G401 (cell line): Measurements from ENCODE around the gene F13A1. TPM values are rescaled to one million over a fixed set of nuclear protein-coding genes. Genes with fewer than 3 reads are reported as not detected.
A peak's percentile ranks its signal among the peaks of the same experiment; 100 is the strongest.

ENCODE experiments used
- DNase-seq: peaks from one replicate; pipeline ENCODE4 v3.0.0-alpha.2; 2015; ENCODE audit warnings: low spot score
- in situ Hi-C: cut with HindIII; loops from 2 replicates; pipeline ENCODE4 v1.10.0; 2016; ENCODE audit warnings: low sequenced_read_pairs, mixed read lengths
- total RNA-seq: library from RNA; depleted of rRNA; stranded (reverse); fragments of >200 nt; shearing (Covaris generic); gene quantifications from 2 replicates; pipeline ENCODE4 v1.2.3, GENCODE V29; 2014; rRNA removed

Gene F13A1
- not detected in 2 replicates for total RNA-seq

DNA sequence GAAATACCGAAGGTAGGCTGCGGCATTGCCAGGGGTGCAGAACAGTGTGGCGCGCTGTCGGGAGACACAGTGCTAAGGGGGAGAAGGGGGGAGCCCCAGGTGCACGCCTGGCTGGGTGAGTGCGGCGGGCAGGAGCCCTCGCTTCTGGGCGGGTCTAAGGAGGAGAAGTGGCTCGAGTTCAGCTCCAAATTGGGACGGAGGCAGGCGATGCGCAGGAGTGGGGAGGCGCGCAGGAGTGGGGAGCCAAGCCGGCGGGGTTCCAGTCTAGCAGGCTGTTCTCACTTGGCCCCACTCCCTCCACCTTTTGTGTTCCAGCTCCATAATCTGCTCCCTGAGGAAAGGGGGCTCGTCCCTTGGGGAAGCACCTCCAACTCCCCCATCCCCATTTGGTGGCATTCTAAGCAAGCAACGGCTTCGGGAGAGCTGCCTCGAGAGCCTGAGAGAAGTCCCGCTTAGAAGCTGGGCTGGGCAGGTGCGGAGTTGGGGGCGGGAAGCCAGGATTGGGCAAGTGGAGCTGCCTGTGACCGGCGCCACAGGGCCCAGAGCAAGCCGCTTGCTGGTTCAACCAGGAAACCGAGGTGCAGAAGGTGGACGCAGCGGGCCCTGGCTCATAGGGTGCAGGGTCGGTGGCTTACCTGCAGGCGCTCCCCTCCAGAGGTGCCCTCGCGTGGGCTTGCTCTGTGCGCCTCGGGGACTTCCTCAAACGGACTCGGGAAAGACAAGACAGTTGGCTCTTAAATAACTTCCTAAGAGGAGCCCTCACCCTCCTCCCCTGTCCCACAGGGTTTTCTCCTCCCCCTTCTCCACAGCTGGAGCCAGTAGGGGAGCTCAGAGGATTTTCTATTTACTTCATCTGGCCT lies at the start of gene F13A1:
F13A1 (minus strand) TSS at position 711 of the 860 bp plus-strand sequence. CDS start 1,998 bp downstream, outside the sequence.
- in situ Hi-C loops = no loop called here
- DNase-seq = no peak

- in situ Hi-C loops = no loop called here
- no peak for DNase-seq
Measured at GRCh38 chr6:6368684-6369052, 48.2 kb upstream of the F13A1 start.

DNA sequence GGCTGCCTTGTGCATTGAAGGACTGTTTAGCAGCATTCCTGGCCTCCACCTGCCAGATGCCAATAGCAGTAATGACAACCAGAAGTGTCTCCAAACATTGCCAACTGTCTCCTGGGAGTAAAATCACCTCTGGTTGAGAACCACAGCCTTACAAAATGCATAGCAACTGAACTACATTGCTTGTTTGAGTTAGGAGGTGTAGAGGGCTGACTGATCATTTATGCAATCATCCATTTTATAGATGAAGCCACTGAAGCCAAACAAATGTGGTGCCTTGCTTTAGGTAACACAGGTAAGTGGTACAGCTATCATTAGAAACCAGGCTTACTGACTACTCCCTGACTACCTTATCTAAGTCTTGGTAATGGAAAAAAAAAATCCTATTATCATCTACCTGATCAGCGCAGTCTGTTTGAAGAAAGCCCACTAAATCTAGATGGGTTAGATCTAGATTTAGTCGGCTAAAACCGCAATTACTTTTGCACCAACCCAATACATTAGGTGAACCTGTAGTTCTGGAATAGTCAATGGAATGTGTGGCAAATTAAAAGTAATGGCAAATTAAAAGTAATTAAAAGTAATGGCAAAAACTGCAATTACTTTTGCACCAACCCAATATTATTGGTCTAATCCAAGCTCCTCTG lies 47.7 kb upstream of the F13A1 start:
- no peak for DNase-seq
- in situ Hi-C loops = no loop called here

DNA sequence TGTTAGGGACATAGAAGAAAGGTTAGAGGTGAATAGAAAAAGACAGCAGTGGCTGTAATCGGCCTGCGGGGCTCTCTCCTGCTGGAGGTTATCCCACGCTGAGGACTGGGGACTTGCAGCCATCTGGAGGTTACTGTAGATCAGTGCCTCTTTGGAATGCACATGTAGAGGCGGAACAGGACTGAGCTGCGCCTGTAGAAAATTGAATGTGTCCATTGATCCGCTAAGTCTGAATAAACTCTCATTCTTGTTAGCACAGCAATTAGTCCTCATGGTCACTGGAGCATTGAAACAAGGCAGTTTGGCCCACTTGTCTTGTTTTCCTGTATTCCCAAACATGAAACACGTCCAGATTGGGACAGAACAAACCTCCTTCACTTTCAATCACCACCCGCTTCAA lies 46.3 kb upstream of the F13A1 start:
- peak; percentile 3 for DNase-seq
- in situ Hi-C loops = no loop called here

- DNase-seq = no peak
- in situ Hi-C loops = no loop called here
Measured at GRCh38 chr6:6365242-6365641, 44.8 kb upstream of the F13A1 start.

DNA sequence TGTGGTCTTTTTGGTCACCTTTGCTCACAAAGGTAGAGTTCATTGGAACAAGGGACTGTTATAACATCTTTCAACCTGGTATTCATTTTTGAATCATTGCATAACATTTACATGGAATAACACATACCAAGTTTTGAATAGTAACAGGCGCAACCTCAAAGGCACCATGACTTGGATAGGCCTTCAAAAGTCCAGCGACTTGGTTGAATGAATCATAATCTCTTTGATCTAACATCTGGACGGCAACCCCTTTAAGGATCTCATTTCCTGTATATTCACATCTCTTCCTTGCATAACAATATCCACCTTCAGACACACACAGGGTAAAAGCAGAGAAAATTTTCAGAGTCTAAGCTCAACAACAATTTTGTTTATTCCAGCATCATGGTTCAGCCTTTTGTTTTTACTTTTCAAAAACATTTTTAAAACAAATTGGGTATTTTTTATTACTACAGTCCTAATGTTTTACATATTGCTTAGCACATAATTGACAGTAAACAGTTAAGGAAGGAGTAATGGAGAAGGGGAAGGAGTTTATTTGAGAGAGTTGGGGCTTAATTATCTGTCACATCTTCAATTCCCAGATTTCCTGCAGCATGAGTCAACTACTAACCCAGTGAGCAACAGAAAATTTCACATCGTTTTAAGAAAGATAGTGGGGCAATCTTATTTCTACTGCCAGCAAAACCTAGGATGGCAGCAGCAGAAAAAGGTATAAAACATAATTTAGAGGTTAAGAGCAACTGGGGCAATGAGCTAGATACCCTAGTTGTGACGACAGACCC lies 41.8 kb upstream of the F13A1 start:
- DNase-seq = no peak
- in situ Hi-C loops = no loop called here

DNA sequence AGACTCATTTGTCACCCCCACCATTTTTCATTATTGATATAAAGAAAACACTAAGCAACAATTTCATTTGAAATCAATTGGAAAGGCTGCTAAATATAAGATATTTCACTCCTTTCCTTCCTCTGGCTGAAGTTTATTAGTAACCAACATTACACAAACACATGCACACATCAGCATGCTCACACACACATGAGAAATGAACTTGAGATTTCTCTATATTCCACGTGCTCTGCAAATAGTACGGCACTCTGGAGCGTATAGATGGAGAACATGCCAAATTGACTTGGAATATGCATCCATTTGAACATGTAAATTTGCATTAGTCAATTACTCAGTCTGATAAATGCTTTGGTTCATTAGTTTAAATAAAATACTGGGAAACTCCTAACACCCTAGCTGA lies 37.1 kb upstream of the F13A1 start:
- in situ Hi-C loops = no loop called here

GRCh38 chr6:6357032-6357431 lies 36.6 kb upstream of the F13A1 start:
- in situ Hi-C loops = no loop called here

More for the DNA sequence above, 37.1 kb upstream of the F13A1 start:
- DNase-seq = no peak

DNA sequence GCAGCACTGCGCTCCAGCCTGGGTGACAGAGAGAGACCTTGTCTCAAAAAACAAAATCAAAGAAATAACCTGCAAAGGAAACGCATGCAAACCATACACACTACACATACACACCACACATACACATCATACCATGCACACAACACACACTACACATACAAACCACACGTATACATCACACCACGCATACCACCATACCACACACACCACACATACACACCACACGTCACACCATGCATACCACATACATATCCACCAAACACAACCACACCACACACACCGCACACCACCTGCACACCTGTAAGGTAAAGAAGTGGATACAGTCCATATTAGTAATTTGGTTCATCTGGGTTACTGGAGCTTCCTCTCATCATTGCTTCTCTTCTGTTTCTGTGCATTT lies 32.3 kb upstream of the F13A1 start:
- in situ Hi-C loops = no loop called here
- DNase-seq = no peak

More at GRCh38 chr6:6357032-6357431, 36.6 kb upstream of the F13A1 start:
- peak; percentile 16 for DNase-seq

DNA sequence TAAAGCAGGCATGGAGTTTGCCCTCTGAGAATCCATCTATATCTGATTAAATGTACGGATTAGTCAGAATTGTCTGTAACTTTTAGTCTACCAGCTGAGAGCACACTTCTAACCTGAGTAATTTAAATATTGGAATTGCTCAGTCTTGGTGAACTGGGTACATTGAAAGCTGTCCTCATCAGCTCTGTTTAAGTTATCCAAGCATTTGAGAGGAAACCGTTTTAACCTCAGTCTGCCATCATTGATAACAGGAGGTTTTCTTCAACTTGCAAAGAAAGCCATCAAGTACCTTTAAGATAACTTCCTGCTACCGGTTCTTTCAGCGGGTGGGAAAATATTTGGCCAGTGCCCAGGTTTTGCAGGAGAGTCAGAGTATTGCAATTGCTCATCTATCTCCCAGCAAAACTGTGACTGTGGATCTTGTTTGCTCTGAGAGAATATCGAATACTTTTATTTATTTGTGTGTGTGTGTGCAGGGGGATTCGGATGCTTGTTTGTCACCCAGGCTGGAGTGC lies 31.1 kb upstream of the F13A1 start:
- in situ Hi-C loops = no loop called here
- no peak for DNase-seq

DNA sequence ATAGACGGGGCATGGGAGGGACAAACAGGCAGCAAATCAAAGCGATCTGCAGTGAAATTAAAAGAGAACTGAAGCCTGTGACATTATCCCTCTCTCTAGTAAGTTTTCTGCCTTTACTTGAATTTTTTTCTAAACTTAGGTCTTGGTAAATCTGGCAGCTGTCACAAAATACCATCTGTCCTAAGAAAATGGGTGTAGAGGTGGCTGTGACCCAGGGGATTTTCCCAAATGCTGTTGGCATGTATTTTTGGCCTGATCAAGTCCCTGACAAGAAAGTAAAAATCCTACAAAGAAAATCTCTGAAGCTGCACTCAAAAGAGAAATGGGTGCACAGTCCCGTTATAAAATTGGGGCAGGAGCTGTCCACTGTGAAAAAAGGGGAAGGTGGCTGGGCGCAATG lies 30.2 kb upstream of the F13A1 start:
- in situ Hi-C loops = no loop called here
- DNase-seq = no peak

- DNase-seq = no peak
- in situ Hi-C loops = no loop called here
Measured at GRCh38 chr6:6348256-6348655, 27.8 kb upstream of the F13A1 start.

GRCh38 chr6:6346427-6347023 lies 26.1 kb upstream of the F13A1 start:
- DNase-seq = no peak
- in situ Hi-C loops = no loop called here

GRCh38 chr6:6333501-6333900 lies 13.0 kb upstream of the F13A1 start:
- DNase-seq = no peak

DNA sequence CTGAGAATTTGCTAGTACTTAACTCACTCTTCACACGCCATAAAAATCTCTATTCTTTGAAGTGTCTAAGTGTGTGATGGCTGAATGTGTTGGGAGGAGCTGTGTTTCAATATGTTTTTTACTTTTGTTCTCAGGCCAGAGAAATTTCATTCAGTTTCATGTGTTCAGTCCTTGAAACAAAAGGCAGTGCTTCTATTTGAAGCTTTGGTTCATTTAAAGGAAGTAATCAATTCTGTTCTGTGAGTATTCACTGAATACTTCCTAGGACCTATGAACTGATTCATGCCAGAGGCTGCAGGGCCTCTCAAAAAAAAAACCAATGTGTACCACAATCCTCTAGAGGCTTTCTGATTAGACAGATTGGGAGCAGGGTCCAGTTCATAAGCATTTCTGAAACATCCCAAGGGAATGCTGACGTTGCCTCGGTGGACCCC lies 12.4 kb upstream of the F13A1 start:
- in situ Hi-C loops = no loop called here

More at GRCh38 chr6:6333501-6333900, 13.0 kb upstream of the F13A1 start:
- in situ Hi-C loops = no loop called here

DNA sequence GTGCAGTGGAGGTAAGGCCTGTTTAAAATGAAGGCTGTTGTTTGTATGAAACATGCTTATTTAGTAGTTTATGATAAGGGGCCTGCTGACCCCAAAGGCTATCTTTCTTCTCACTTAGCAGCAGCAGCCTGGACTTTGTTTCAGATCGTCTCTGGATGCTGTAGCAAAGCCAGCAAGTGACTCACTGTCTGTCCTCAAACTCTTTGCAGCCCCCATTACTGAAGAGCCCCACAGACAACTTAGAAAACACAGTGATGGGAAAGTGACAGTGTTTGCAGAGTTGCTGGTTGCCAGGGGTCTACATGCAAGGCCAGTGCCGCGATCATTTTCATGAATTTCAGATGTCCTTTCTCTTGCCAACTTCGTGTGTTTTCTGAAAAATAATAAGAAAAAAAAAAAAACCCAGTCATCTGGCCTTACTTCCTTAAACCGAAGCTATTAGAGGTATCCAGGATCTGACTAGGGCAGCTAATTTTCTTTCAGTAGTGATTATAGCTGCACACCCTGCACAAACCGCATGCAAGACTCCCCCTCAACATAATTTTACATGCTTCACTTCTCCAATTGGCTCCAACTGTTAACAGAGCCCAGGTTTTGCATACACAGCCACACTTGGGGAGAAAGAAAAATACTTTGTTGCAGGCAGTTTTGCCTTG lies 11.6 kb upstream of the F13A1 start:
- in situ Hi-C loops = no loop called here

More for the DNA sequence above, 12.4 kb upstream of the F13A1 start:
- no peak for DNase-seq

DNA sequence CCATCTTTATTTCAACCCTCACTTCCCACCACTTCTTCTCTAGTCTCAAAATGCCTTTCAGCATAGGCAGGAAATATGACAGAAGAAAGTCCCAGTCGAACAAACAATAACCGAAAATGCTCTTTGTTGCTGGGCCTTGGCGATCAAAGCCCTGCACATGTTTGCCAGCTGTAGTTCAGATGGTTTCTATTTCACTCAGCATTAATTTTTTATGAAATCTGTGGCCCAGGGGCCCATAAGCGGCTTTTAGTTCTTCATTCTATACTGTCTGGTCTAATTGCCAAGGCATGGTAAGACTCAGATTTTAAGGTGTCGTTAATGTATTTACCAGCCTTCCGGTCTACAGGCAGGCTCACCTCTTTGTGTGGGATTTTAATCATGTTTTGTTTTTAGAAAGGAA lies 10.9 kb upstream of the F13A1 start:
- no peak for DNase-seq
- in situ Hi-C loops = no loop called here

More for the DNA sequence above, 11.6 kb upstream of the F13A1 start:
- no peak for DNase-seq

DNA sequence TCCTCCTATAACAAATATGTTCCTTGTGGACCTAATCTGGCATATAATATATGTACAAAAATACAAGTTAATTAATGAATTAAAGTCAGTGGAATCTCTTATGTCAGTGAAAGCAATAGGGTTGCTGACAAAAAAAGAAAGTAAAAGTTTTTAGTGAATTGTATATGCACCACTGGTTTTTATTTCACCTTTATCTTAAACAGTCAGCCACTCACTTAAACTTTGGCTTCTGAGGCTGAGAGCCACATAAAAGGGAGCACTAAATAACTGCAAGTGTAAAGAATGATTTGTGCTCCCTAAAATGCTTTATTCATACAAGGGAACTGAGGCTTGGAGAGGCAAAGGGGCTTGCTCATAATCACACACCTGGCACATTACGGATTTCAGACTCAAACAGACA lies 9.9 kb upstream of the F13A1 start:
- DNase-seq = no peak
- in situ Hi-C loops = no loop called here

DNA sequence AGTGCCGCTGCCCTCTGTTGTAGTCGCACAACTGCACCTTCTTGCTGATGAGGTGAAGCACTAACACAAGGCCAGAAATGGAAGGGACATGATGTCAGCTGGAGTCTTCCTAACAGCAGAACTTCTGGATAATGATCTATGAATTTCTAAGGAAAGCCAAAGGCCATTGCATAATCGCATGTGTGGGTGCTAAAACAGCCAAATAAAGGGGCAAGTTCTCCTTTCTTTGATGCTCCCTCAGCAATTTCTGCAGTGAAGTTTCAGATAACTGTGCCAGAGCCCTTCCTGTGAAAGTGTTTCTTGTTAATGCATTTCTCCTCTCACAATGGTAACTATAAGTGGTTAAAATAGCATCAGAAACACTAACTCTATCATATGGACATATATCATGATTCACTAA lies 8.0 kb upstream of the F13A1 start:
- no peak for DNase-seq
- in situ Hi-C loops = no loop called here
